Psoas muscle (tissue), 8 donors: Measurements from ENCODE around the gene PIGM. TPM values are rescaled to one million over a fixed set of nuclear protein-coding genes. Genes with fewer than 3 reads are reported as not detected.

Experiments used
- ATAC-seq, 4 donors: fragments of 200-7000 bp; cut with Tn5 transposase; one replicate each; pipeline ENCODE4 v1.9.1; 2020; ENCODE audit warnings: moderate library complexity in 3 of 4, mild to moderate bottlenecking in 2 of 4
- DNase-seq, 2 donors: peaks; one replicate each; pipeline ENCODE4 v3.0.0-alpha.2; 2020
- H3K27ac ChIP-seq: fragments of 200-600 bp; one replicate; pipeline ENCODE4 v1.8.0; 2022
- H3K27me3 ChIP-seq, 3 donors: fragments of 200-600 bp in 1 of 3; one replicate each; pipeline versions ENCODE4 v1.6.1 to v1.8.0; 2013 to 2022; ENCODE audit warnings: low read length in 2 of 3, mild to moderate bottlenecking in 2 of 3, moderate library complexity in 1 of 3; ENCODE audit not compliant: insufficient read depth in 3 of 3
- H3K36me3 ChIP-seq, 2 donors: fragments of 200-600 bp in 1 of 2; one replicate each; pipeline versions ENCODE4 v1.6.1 to v1.8.0; 2013 to 2022; ENCODE audit warnings: low read depth in 1 of 2, mild to moderate bottlenecking in 1 of 2, moderate library complexity in 1 of 2; ENCODE audit not compliant: insufficient read depth in 1 of 2
- H3K4me1 ChIP-seq: fragments of 200-600 bp; one replicate; pipeline ENCODE4 v1.8.0; 2022
- H3K4me3 ChIP-seq: fragments of 200-600 bp; one replicate; pipeline ENCODE4 v1.8.0; 2022; ENCODE audit warnings: mild to moderate bottlenecking
- H3K9me3 ChIP-seq: fragments of 200-600 bp; one replicate; pipeline ENCODE4 v1.8.0; 2022
- CTCF ChIP-seq: fragments of 200-600 bp; IDR thresholded peaks from one replicate; pipeline ENCODE4 v1.8.0; 2022; ENCODE audit warnings: antibody characterized with exemption
- WGBS, 3 donors: extraction: QIAGEN DNeasy Blood & Tissue Kit; methylation state at CpG; one replicate each; pipeline versions ENCODE4 v1.1.6 to v1.1.7; 2013; 5-methylcytosine and 5-hydroxymethylcytosine counted together
- intact Hi-C, 2 donors: fragments of 100-400 bp; cut with DNase I; formaldehyde crosslinking; loops; one replicate each; pipeline versions ENCODE4 v1.11.0 to v1.14.2; 2022
- polyA plus RNA-seq, 3 donors: library from polyadenylated mRNA; stranded (reverse); fragments of 200-250 nt; gene quantifications; one replicate each; pipeline ENCODE4 v1.2.3, GENCODE V29; 2013
- total RNA-seq, 4 donors: library from RNA; stranded (reverse); fragmentation: NEBNext Ultra II Directional in 2 of 4; extraction: Animal tissue kit (Norgen Biotek cat#: 25700) in 2 of 4; gene quantifications; one replicate each; pipeline versions ENCODE4 v1.2.1 to v1.2.4, GENCODE V29; 2021 to 2023
- donor health status: healthy with polysubstance abuse.
- donor health status: DM: no; HTN: no; CAD: no; lungs with moderate emphysema.
- donor health status: Bipolar disorder and iron deficiency.
- donor health status: healthy.
- donor health status: DM: yes; HTN: yes; CAD: no.
- donor health status: DM: no; HTN: no; CAD: no.
- donor health status: DM: no; HTN: no; CAD: no.
- donor health status: DM: yes; HTN: yes; CAD: no.

The PIGM gene
- total and polyA plus RNA-seq, 7 donors: 0.66 to 1.5 (median 1.4) TPM

GRCh38 chr1:159991513-159991912, 40.3 kb downstream of the PIGM start:
- Histone ChIP-seq H3K36me3 (no peaks in the 10 kb centered on the region), H3K27ac (no peak overlapping the region), H3K27me3 (peaks cover 0 to 7% (median 0%) of the 10 kb centered on the region in 3 donors), H3K4me3 (no peak overlapping the region), H3K9me3 (no peaks in the 10 kb centered on the region), H3K4me1 (no peaks in the 10 kb centered on the region)
- ATAC-seq (no peak), DNase-seq (no peak)
- intact Hi-C loops: no loop called here
- TF ChIP-seq CTCF: no peak
- WGBS, 3 donors: 65 to 69% (median 66%) methylated on average over 4 of the region's 4 CpGs

- intact Hi-C loops: no loop called here
- H3K27me3 ChIP-seq: peaks cover 0 to 7% (median 0%) of the 10 kb centered on the region in 3 donors
- no peak overlapping the region for H3K4me3 ChIP-seq
- H3K36me3 ChIP-seq: no peaks in the 10 kb centered on the region
- no peak for DNase-seq
- WGBS, 3 donors: 80 to 83% (median 80%) methylated on average over 5 of the region's 5 CpGs
- no peaks in the 10 kb centered on the region for H3K9me3 ChIP-seq
- no peaks in the 10 kb centered on the region for H3K4me1 ChIP-seq
- no peak for TF ChIP-seq CTCF
- no peak overlapping the region for H3K27ac ChIP-seq
- ATAC-seq: no peak
Observed at GRCh38 chr1:159990005-159990404, 41.8 kb downstream of the PIGM start.

GRCh38 chr1:159989581-159989980, 42.2 kb downstream of the PIGM start:
- no peak for TF ChIP-seq CTCF
- Histone ChIP-seq H3K4me3 (no peak overlapping the region), H3K27me3 (peaks cover 0 to 7% (median 0%) of the 10 kb centered on the region in 3 donors), H3K36me3 (no peaks in the 10 kb centered on the region), H3K27ac (no peak overlapping the region), H3K9me3 (no peaks in the 10 kb centered on the region), H3K4me1 (no peaks in the 10 kb centered on the region)
- ATAC-seq: no peak
- no peak for DNase-seq
- intact Hi-C loops: no loop called here
- 74 to 91% (median 91%) methylated on average over 3 of the region's 3 CpGs for WGBS, 3 donors

GRCh38 chr1:159988006-159988405, 43.8 kb downstream of the PIGM start:
- no peaks in the 10 kb centered on the region for H3K4me1 ChIP-seq
- ATAC-seq: no peak
- H3K27me3 ChIP-seq: peaks cover 0 to 12% (median 0%) of the 10 kb centered on the region in 3 donors
- WGBS, 3 donors: 68 to 79% (median 73%) methylated on average over 1 of the region's 1 CpG
- no peaks in the 10 kb centered on the region for H3K9me3 ChIP-seq
- no peak overlapping the region for H3K4me3 ChIP-seq
- no peak overlapping the region for H3K27ac ChIP-seq
- no peaks in the 10 kb centered on the region for H3K36me3 ChIP-seq
- DNase-seq: no peak
- TF ChIP-seq CTCF: no peak
- intact Hi-C loops: no loop called here

GRCh38 chr1:159987186-159987585, 44.6 kb downstream of the PIGM start:
- ATAC-seq: no peak
- Histone ChIP-seq H3K4me1 (no peaks in the 10 kb centered on the region), H3K4me3 (no peak overlapping the region), H3K27me3 (peaks cover 0 to 17% (median 0%) of the 10 kb centered on the region in 3 donors), H3K9me3 (no peaks in the 10 kb centered on the region), H3K36me3 (no peaks in the 10 kb centered on the region), H3K27ac (no peak overlapping the region)
- intact Hi-C loops: no loop called here
- WGBS, 3 donors: 62 to 71% (median 65%) methylated on average over 4 of the region's 4 CpGs
- DNase-seq: no peak
- no peak for TF ChIP-seq CTCF
